Posterior cingulate gyrus (tissue), 11 donors: ENCODE results near the gene ZNF200.
A peak's percentile ranks its signal among the peaks of the same experiment; 100 is the strongest.
"Not testable (repeated sequence)": the region's sequence is repeated elsewhere in the genome, so short reads cannot be mapped to it uniquely, and the experiment has no call there.

ENCODE experiments used
- DNase-seq, 10 donors: peaks; one replicate each; pipeline versions ENCODE4 v3.0.0 to v3.0.0-alpha.2; 2020 to 2021; ENCODE audit warnings: mixed read lengths in 3 of 10
- intact Hi-C: fragments of 100-400 bp; cut with DNase I; formaldehyde crosslinking; loops from one replicate; pipeline ENCODE4 v1.15.1; 2023

Gene ZNF200

GRCh38 chr16:3207086-3207953, 27.6 kb downstream of the ZNF200 start:
- intact Hi-C loops = no loop called here
- no peak for DNase-seq

- intact Hi-C loops = not testable (repeated sequence)
Observed at GRCh38 chr16:3205939-3206338, 29.0 kb downstream of the ZNF200 start.

GRCh38 chr16:3202903-3203539, 31.9 kb downstream of the ZNF200 start:
- intact Hi-C loops = no loop called here

More at GRCh38 chr16:3205939-3206338, 29.0 kb downstream of the ZNF200 start:
- not testable (repeated sequence) for DNase-seq

GRCh38 chr16:3198334-3199072, 36.5 kb downstream of the ZNF200 start:
- DNase-seq = peak in 1 of 10 donors; percentile 26
- intact Hi-C loops = no loop called here

More at GRCh38 chr16:3202903-3203539, 31.9 kb downstream of the ZNF200 start:
- peak in 1 of 10 donors; percentile 24 for DNase-seq

GRCh38 chr16:3197694-3198333, 37.1 kb downstream of the ZNF200 start:
- peak in 1 of 10 donors; percentile 40 for DNase-seq
- intact Hi-C loops = not testable (repeated sequence)

GRCh38 chr16:3195975-3196374, 39.0 kb downstream of the ZNF200 start:
- intact Hi-C loops = no loop called here
- peak in 1 of 10 donors; percentile 56 for DNase-seq

- DNase-seq = peak in 2 of 10 donors; percentile 41 to 79
- intact Hi-C loops = no loop called here
Observed at GRCh38 chr16:3194792-3195191, 40.2 kb downstream of the ZNF200 start.

- DNase-seq = peak in 2 of 10 donors; percentile 68
- intact Hi-C loops = no loop called here
Observed at GRCh38 chr16:3193221-3194212, 41.4 kb downstream of the ZNF200 start.

- peak in 1 of 10 donors; percentile 39 for DNase-seq
- intact Hi-C loops = no loop called here
Observed at GRCh38 chr16:3192476-3193019, 42.4 kb downstream of the ZNF200 start.

GRCh38 chr16:3190949-3191353, 44.0 kb downstream of the ZNF200 start:
- peak in 2 of 10 donors; percentile 6 to 24 for DNase-seq
- intact Hi-C loops = no loop called here

- intact Hi-C loops = no loop called here
- no peak for DNase-seq
Observed at GRCh38 chr16:3189869-3190268, 45.1 kb downstream of the ZNF200 start.

GRCh38 chr16:3188925-3189825, 45.8 kb downstream of the ZNF200 start:
- intact Hi-C loops = no loop called here
- DNase-seq = peak in 2 of 10 donors; percentile 2 to 81

- intact Hi-C loops = no loop called here
- DNase-seq = no peak
Observed at GRCh38 chr16:3188675-3188924, 46.4 kb downstream of the ZNF200 start.

GRCh38 chr16:3187798-3188674, 46.9 kb downstream of the ZNF200 start, which contains the start of gene OR1F1:
TSS of gene OR1F1 (plus strand) at chr16:3188204.
- peak in 2 of 10 donors; percentile 59 to 81 for DNase-seq
- intact Hi-C loops = no loop called here

- intact Hi-C loops = no loop called here
- peak in 2 of 10 donors; percentile 43 to 54 for DNase-seq
Observed at GRCh38 chr16:3186946-3187690, 47.8 kb downstream of the ZNF200 start.

GRCh38 chr16:3183445-3184139, 51.4 kb downstream of the ZNF200 start:
- intact Hi-C loops = no loop called here
- DNase-seq = peak in 1 of 10 donors; percentile 37
